Uterus (tissue), 2 donors: ENCODE measurements around the gene OR10C1.

Source experiments
- CTCF ChIP-seq, 4 experiments: fragments of 200-600 bp in 2 of 4; fragments of 450-650 bp in 2 of 4; sonication (generic) in 2 of 4; IDR thresholded peaks; one replicate each; pipeline ENCODE4 v1.5.1; 2016 to 2019; ENCODE audit warnings: antibody characterized with exemption in 4 of 4, mild to moderate bottlenecking in 2 of 4, moderate library complexity in 1 of 4
- POLR2A ChIP-seq, 2 donors: fragments of 450-650 bp; IDR thresholded peaks; one replicate each; pipeline ENCODE4 v1.6.1; 2016; ENCODE audit warnings: antibody characterized with exemption in 2 of 2, mild to moderate bottlenecking in 1 of 2, moderate library complexity in 1 of 2

- TF ChIP-seq CTCF (IDR thresholded peaks at IDR 0.05) = no peak
- no peak for TF ChIP-seq POLR2A (IDR thresholded peaks at IDR 0.05)
Measured at GRCh38 chr6:29425075-29425474, 14.0 kb upstream of the OR10C1 start.
